Peyer's patch (tissue), 4 donors: Measurements from ENCODE around the gene EFNA1. TPM values are rescaled to one million over a fixed set of nuclear protein-coding genes. Genes with fewer than 3 reads are reported as not detected.

Experiments used
- DNase-seq, 3 donors: peaks; one replicate each; pipeline ENCODE4 v3.0.0-alpha.2; 2017 to 2019
- H3K27ac ChIP-seq, 4 donors: fragments of 200-600 bp; sonication (generic); one replicate each; pipeline ENCODE4 v1.5.1; 2016 to 2019
- H3K27me3 ChIP-seq, 2 donors: fragments of 200-600 bp; sonication (generic); one replicate each; pipeline ENCODE4 v1.5.1; 2019
- H3K36me3 ChIP-seq, 3 donors: fragments of 200-600 bp; sonication (generic); one replicate each; pipeline ENCODE4 v1.5.1; 2016 to 2019
- H3K4me1 ChIP-seq, 4 donors: fragments of 200-600 bp; sonication (generic); one replicate each; pipeline ENCODE4 v1.5.1; 2016 to 2019
- H3K4me3 ChIP-seq, 4 donors: fragments of 200-600 bp; sonication (generic); 1 replicate in 3 of 4; 2 replicates in 1 of 4; pipeline ENCODE4 v1.5.1; 2016 to 2019; ENCODE audit warnings: mild to moderate bottlenecking in 1 of 4
- H3K9me3 ChIP-seq, 4 donors: fragments of 200-600 bp; sonication (generic); one replicate each; pipeline ENCODE4 v1.5.1; 2016 to 2019; ENCODE audit warnings: mild to moderate bottlenecking in 1 of 4
- POLR2A ChIP-seq, 2 donors: fragments of 450-650 bp; IDR thresholded peaks; one replicate each; pipeline ENCODE4 v1.5.1; 2017; ENCODE audit warnings: antibody characterized with exemption in 2 of 2, mild to moderate bottlenecking in 2 of 2, moderate library complexity in 2 of 2
- total RNA-seq, 4 donors: library from RNA; depleted of rRNA; stranded (reverse); fragments of >200 nt; gene quantifications; one replicate each; pipeline ENCODE4 v1.1.0, GENCODE V29; 2016
- TF ChIP-seq, protein P1 (sequence below), 6 experiments: fragments of 450-650 bp in 4 of 6; fragments of 200-600 bp in 2 of 6; sonication (generic) in 1 of 6; IDR thresholded peaks; one replicate each; pipeline ENCODE4 v1.5.1; 2017 to 2019; ENCODE audit warnings: antibody characterized with exemption in 6 of 6, mild to moderate bottlenecking in 3 of 6, moderate library complexity in 1 of 6

EFNA1 gene
- total RNA-seq, 4 donors from 2014 or later = 13.2 to 166 (median 145) TPM

GRCh38 chr1:155179112-155180031 is 51.7 kb downstream of the EFNA1 start:
- no peaks in the 10 kb centered on the region for H3K9me3 ChIP-seq
- peak in 2 of 3 donors; percentile 45 to 48 for DNase-seq
- no peak overlapping the region for H3K4me3 ChIP-seq
- TF ChIP-seq POLR2A (IDR thresholded peaks at IDR 0.05) = no peak
- TF ChIP-seq, protein P1, sequence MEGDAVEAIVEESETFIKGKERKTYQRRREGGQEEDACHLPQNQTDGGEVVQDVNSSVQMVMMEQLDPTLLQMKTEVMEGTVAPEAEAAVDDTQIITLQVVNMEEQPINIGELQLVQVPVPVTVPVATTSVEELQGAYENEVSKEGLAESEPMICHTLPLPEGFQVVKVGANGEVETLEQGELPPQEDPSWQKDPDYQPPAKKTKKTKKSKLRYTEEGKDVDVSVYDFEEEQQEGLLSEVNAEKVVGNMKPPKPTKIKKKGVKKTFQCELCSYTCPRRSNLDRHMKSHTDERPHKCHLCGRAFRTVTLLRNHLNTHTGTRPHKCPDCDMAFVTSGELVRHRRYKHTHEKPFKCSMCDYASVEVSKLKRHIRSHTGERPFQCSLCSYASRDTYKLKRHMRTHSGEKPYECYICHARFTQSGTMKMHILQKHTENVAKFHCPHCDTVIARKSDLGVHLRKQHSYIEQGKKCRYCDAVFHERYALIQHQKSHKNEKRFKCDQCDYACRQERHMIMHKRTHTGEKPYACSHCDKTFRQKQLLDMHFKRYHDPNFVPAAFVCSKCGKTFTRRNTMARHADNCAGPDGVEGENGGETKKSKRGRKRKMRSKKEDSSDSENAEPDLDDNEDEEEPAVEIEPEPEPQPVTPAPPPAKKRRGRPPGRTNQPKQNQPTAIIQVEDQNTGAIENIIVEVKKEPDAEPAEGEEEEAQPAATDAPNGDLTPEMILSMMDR (IDR thresholded peaks at IDR 0.05) = no peak
- no peak overlapping the region for H3K27ac ChIP-seq
- H3K4me1 ChIP-seq = peaks cover 0 to 9% (median 6%) of the 10 kb centered on the region in 4 donors
- no peaks in the 10 kb centered on the region for H3K27me3 ChIP-seq
- H3K36me3 ChIP-seq = no peaks in the 10 kb centered on the region

GRCh38 chr1:155181371-155182051 is 53.8 kb downstream of the EFNA1 start:
- DNase-seq = peak in 1 of 3 donors; percentile 12
- no peaks in the 10 kb centered on the region for H3K36me3 ChIP-seq
- no peak for TF ChIP-seq POLR2A (IDR thresholded peaks at IDR 0.05)
- TF ChIP-seq, protein P1 (IDR thresholded peaks at IDR 0.05) = no peak

GRCh38 chr1:155182052-155182550 is 54.4 kb downstream of the EFNA1 start:
- Histone ChIP-seq H3K27me3 (no peaks in the 10 kb centered on the region), H3K27ac (no peak overlapping the region), H3K4me1 (peaks cover 7 to 21% (median 13%) of the 10 kb centered on the region in 4 donors), H3K36me3 (no peaks in the 10 kb centered on the region), H3K9me3 (no peaks in the 10 kb centered on the region), H3K4me3 (no peak overlapping the region)
- peak in 1 of 3 donors; percentile 39 for DNase-seq
- no peak for TF ChIP-seq POLR2A (IDR thresholded peaks at IDR 0.05)
- TF ChIP-seq, protein P1 (IDR thresholded peaks at IDR 0.05) = no peak

More at GRCh38 chr1:155181371-155182051, 53.8 kb downstream of the EFNA1 start:
- Histone ChIP-seq H3K4me3 (no peak overlapping the region), H3K27ac (no peak overlapping the region), H3K9me3 (no peaks in the 10 kb centered on the region), H3K27me3 (no peaks in the 10 kb centered on the region), H3K4me1 (peaks cover 7 to 21% (median 13%) of the 10 kb centered on the region in 4 donors)

- no peak for DNase-seq
- Histone ChIP-seq H3K4me3 (no peak overlapping the region), H3K27me3 (no peaks in the 10 kb centered on the region), H3K36me3 (no peaks in the 10 kb centered on the region), H3K4me1 (peaks cover 7 to 21% (median 13%) of the 10 kb centered on the region in 4 donors), H3K27ac (no peak overlapping the region), H3K9me3 (no peaks in the 10 kb centered on the region)
- no peak for TF ChIP-seq POLR2A (IDR thresholded peaks at IDR 0.05)
- TF ChIP-seq, protein P1 (IDR thresholded peaks at IDR 0.05) = no peak
These were observed 56.1 kb downstream of the EFNA1 start for GRCh38 chr1:155183775-155184221.

GRCh38 chr1:155184351-155184811 is 56.7 kb downstream of the EFNA1 start:
- no peaks in the 10 kb centered on the region for H3K27me3 ChIP-seq
- DNase-seq = no peak
- H3K9me3 ChIP-seq = no peaks in the 10 kb centered on the region
- H3K36me3 ChIP-seq = no peaks in the 10 kb centered on the region
- H3K4me1 ChIP-seq = peaks cover 7 to 21% (median 13%) of the 10 kb centered on the region in 4 donors
- no peak overlapping the region for H3K4me3 ChIP-seq
- no peak for TF ChIP-seq POLR2A (IDR thresholded peaks at IDR 0.05)
- TF ChIP-seq, protein P1 (IDR thresholded peaks at IDR 0.05) = no peak
- H3K27ac ChIP-seq = peak overlapping the region in 2 of 4 donors; percentile 48 to 60
